Dermis microvascular lymphatic vessel endothelial cell (primary cell): ENCODE data around the gene MPHOSPH10. TPM values are rescaled to one million over a fixed set of nuclear protein-coding genes. Genes with fewer than 3 reads are reported as not detected.
A peak's percentile ranks its signal among the peaks of the same experiment; 100 is the strongest.
"Not testable (repeated sequence)": the region's sequence is repeated elsewhere in the genome, so short reads cannot be mapped to it uniquely, and the experiment has no call there.

Source experiments
- DNase-seq, 2 donors: peaks; one replicate each; pipeline versions ENCODE4 v3.0.0 to v3.0.0-alpha.2; 2010; ENCODE audit warnings: low read depth in 2 of 2
- total RNA-seq: library from RNA; depleted of rRNA; stranded (reverse); fragments of >200 nt; gene quantifications from 2 replicates; pipeline ENCODE4 v1.2.1, GENCODE V29; 2014

MPHOSPH10 gene
- total RNA-seq, 1 donor from 2014 or later, result 11.7 TPM

DNA sequence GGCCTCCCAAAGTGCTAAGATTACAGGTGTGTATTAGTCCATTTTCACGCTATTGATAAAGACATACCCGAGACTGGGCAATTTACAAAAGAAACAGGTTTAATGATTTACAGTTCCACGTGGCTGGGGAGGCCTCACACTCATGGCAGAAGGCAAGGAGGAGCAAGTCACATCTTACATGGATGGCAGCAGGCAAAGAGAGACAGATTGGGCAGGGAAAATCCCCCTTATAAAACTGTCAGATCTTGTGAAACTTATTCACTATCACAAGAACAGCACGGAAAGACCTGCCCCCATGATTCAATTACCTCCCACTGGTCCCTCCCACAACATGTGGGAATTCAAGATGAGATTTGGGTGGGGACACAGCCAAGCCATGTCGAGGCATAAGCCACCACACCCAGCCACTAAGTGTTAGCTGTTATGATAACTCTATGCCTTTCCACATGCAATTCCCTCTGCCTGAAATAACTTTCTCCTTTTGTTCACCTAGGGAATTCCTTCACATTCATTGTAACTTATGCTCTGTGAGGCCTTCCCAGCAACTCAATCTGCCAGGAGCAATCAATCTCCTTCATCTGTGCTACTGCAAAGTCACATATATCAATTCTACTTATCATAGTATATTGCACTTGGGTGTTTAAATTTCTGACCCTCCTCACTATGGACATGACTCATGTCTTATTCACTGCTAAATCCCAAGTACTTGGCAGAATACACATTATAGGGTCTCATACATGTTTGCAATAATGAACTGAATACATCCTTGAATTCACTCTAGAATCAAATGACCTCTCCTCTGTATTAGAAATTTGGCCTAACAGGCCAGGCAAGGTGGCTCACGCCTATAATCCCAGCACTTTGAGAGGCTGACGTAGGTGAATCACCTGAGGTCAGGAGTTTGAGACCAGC is 7.8 kb upstream of the MPHOSPH10 start:
- DNase-seq, result no peak

DNA sequence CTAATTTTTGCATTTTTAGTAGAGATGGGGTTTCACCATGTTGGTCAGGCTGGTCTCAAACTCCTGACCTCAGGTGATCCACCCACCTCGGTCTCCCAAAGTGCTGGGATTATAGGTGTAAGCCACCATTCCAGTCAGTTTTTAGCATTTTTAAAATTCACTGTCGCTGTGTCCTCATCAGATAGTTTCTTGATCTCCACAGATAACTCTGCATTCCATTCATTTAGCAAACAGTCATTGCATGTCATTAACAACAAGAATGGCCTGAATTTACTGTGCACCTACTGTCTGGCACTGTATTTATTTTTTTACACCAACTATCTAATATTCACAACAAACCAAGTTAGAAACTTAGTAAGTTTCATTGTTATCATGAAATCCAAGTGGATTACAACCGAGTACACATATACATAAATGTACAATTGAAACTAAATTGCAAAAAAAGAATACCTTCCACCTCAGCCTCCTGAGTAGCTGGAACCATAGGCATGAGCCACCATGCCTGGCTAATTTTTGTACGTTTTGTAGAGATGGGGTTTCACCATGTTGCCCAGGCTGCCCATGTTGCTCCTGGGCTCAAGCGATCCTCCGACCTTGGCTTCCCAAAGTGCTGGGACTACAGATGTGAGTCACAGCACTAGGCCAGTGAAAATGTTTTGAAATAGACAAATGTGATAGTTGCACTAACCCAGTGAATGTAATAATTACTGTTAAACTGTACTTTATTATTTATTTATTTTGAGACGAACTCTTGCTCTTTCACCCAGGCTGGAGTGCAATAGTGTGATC is 4.7 kb upstream of the MPHOSPH10 start:
- DNase-seq, result no peak

DNA sequence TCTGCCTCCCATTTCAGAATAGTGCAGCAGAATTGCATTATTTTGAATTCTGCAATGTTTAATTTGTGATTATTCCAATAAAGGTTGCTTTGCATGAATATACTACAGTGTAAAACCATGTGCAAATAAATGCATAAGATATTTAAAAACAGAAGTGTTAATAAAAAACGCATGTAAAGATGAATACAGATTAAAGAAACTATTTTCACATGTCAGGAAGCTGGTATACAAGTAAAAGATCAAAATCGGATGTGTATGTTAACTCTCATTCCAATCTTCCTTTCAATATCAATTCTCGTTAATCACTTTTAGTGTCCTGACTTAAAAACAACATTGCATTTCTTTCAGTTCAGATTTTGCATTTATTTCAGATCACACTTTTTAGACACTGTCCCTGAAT is 3.5 kb upstream of the MPHOSPH10 start:
- no peak for DNase-seq

DNA sequence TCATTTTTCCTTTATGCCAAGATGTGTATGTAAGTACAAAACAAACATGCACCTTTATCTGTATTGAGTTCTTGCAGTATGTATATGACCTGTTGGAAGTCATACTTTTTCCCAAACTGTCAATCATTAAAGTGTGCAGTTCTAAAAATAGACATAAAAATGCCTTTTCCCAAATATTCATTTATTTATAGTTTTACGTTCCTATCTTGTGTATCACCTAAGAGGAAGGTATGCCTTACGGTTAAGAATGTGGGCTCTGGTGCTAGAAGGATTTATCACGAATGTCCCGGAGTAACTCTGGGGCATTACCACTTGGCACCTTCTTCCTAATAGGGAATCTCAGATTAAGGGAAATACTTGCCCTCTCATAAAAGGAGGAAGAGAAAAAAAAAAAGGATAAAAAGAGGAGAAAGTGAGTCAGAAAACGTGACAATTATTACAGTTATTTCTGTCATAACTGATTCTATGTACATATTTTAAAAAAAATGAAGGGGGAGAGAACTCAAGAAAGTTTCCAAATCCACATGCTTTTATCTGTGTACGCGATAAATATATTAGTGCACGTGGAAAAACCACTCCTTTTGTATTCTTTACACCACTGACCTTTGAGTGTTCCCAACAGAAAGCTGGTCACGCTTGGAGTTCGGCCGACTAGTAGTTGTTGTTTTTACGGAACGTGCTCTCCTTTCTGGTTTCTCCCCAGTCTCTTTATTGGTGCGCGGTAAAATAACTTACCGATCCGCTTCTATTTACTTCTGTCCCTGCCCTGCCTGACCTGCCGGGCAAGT is 1.1 kb upstream of the MPHOSPH10 start:
- DNase-seq, result peak in 1 of 2 donors; percentile 25

DNA sequence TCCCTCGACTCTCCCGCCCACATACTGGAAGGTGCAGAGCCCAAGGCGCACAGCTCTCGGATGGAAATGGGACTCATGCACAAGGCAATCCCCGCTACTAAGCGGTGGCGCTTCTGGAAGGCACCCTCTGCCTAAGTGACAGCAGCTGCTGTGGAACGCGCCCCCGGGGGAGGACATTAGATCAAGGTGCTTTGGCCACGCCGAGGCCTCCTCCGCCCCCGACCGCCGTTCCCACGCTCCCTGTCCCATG is 607 bp upstream of the MPHOSPH10 start:
- DNase-seq, result no peak

DNA sequence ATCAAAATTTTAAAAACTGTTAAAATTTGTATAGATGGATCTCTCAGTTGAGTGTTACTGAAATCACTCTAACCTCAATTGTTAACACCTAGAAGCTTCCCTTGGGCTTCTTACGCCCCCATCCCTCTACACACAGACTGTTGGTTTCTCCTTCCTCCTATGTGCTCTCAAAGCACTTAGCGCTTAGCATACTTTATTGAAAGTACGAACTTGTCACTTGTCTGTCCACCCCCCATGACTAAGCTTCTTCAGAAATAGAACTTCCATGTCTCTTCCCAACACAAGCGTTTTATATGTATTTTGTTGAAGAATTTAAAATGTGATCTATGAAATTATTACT is 441 bp downstream of the MPHOSPH10 start:
- peak; percentile 3 to 47 for DNase-seq

DNA sequence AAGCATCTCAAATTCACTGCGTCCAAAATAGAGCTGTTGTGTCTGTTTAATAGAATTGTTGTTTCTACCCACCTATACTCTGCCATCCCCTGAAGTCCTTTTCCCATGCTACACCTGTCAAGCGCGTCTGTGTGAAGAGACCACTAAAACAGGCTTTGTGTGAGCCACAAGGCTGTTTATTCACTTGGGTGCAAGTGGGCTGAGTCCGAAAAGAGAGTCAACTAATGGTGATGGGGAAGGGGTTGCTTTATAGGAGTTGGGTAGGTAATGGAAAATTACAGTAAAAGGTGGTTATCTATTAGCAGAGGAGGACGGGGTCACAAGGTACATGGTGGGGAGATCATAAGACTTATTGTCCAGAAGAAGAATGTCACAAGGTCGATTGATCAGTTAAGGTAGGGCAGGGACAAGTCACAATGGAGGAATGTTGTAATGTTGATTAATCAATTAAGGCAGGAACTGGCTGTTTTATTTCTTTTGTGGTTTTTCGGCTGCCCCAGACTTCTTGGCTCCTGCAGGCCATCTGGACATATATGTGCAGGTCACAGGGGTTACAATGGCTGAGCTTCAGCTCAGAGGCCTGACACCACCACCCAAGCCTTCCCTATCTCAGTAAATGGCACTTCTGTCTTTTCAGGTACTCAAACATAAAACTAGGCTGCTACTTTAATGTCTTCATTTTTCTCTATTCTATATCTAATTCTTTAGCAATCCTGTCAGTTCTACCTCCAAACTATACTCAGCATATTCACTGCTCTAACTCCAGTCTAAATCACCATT is 1.1 kb downstream of the MPHOSPH10 start:
- DNase-seq, result not testable (repeated sequence)

DNA sequence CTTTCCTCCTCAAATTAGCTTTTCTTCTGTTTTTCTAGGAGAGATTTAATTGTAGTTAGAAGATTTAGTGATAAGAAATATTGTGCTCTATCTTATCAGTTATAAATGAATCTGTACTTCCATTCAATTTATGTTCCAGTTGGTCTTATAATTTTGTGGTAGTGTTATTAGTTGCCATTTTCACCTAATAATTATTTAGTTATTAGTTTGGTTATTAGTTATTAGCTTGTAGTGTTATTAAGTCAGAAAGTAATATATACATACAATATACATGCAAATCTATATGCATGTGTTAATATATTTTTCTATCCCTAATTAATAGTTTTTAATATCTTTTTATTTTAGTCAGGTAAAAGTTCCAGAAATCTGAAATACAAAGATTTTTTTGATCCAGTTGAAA is 3.2 kb downstream of the MPHOSPH10 start:
- no peak for DNase-seq

DNA sequence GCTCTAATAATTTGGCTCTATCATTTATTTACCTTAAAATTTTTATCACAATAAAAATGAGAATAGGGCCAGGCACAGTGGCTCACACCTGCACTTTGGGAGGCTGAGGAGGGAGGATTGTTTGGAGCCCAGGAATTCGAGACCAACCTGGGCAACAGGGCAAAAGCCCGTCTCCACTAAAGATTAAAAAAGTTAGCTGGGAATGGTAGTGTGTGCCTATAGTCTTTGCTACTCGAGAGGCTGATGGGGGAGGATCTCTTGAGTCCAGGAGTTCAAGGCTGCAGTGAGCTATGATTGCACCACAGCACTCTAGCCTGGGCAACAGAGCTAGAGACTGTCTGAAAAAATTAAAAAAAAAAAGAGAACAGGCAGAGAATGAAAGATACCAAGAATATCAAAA is 5.7 kb downstream of the MPHOSPH10 start:
- DNase-seq, result no peak

DNA sequence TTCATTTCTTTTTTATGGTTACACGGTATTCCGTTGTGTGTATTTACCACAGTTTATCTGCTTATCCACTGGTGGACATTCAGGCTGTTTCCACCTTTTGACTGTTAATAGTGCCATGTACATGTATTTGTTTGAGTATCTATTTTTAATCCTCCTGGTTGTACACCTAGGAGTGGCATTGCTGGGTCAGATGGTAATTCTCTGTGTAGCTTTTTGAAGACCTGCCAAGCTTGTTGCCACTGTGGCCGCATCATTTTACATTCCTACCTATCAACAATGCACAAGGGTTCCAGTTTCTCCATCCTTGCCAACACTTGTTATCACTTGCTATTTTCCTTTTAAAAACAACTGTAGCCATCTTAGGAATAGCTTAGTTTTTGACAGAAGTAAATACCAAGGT is 13.3 kb downstream of the MPHOSPH10 start:
- no peak for DNase-seq

DNA sequence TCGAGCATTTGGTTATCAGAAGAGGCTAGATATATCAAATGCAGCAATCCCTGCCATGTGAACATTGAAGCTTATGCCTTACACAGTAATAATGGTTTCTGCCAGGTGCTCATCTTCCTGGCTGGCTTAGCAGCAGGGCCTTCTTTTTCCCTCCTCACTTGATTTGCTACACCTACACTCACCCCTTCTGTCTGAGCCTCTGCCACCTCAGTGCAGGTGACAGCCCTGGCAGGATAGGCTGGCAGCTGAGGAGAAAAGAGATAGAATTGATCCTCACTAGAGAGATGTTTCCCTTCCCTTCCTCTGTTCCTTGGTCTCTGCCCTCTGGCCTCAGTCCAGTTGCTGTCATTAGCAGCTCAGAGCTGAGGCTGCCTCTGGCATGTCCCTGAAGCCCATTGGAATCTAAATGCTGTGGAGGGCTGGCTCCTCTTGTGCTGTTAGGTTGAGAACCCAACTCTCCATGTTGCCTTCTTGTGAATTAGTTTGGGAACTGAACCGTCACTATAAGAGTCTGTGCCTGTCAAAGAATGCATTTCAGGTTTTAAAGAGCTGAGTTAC is 18.2 kb downstream of the MPHOSPH10 start:
- no peak for DNase-seq

DNA sequence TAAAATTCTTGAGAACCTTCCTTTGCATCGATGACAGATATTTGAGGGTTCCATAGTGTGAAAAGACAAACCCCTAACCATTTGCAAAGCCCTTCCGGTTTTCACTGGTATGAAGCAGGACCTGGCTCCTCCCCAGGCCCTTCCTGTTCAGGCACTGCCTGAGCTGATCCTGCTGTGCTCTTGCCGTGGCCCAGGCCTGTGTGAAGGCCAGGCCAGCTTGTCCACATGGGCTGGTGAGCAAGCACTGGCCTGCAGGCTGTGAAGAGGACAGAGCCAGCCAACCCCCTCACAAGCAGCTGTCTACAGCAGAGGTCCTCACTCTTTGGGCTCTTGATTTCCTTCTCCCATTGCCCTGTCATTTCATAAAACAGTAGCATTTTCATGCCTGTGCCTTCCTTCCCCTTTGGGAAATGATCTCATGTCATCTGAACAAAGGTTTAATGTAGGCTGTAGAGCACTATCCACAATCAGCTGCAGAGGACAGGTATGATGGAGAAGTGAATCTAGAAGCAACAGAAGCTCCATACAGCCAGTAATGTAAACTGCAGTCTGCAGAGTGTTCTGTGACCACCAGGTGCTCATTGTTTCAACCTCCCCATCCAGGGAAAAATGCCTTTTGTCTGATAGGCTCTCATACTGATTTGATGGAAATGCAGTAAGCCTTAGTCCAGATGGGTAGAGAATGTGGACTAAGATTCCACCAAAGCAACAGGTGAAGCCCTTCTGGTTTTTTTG is 19.8 kb downstream of the MPHOSPH10 start:
- peak; percentile 27 to 35 for DNase-seq

DNA sequence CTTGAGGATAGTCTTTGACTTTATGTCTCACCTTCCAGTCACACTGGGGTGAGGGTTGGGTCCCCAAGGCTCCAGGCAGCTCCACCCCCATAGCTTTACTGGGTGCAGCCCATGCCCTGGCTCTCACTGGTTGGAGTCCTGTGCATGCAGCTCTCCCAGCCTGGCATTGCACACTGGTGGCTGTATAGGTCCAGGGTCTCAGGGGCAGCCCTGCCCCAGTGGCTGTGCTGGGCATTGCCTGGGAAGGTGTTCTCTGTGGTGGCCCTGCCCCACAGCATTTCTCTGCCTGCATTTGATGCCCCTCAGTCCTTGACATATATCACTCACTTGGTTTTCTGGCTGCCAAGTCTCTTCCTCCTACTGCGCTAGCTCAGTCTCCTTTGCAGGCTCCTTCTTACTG is 21.2 kb downstream of the MPHOSPH10 start:
- no peak for DNase-seq

DNA sequence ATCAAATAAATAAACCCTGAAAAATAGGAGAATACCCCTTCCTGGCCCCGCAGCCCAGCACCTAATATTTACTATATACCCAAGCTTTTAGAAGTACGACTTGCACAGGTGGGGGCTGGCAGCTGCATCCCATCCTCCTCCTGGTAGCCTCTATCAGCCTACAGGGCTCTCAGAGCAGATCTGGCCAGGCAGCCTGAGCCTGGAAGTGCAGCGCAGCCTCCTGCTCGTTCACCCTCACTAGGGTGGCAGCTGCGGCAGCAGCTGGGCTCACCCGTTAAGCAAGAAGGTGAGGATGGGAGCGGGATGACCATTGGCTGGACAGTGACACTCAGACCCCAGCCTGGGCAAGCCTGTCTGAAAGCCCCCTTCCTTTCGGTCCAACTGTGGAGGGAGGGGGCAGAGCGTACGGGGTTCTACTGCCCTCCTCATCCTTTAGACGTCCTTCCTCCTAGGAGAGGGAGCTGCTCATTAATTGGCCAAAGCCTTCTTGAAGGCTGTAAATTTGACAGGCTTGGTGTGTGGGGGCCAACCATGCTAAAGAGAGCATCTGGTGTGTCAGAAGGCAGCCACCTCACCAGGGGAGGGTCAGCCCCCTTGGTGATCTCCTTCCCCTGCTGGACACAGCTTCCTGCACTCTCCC is 23.3 kb downstream of the MPHOSPH10 start:
- DNase-seq, result no peak

DNA sequence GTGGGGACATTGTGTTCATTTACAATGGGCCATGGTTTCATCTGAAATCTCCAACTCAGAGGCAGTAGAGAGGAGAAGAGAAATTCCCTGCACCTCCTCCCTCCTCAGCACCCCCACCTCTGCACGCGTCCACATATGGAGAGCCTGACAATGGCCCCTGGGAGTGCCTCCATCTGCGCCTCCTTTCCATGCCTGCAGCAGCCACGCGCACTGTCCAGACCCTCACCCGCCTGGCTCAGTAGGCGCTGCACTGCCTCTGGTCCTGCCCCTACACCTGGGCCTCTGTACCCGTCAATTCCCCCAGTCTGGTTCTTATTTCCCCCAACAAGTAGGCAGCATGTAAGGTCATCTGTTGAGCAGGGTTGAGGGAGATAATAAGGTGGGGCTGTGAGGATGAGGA is 23.8 kb downstream of the MPHOSPH10 start:
- DNase-seq, result no peak

DNA sequence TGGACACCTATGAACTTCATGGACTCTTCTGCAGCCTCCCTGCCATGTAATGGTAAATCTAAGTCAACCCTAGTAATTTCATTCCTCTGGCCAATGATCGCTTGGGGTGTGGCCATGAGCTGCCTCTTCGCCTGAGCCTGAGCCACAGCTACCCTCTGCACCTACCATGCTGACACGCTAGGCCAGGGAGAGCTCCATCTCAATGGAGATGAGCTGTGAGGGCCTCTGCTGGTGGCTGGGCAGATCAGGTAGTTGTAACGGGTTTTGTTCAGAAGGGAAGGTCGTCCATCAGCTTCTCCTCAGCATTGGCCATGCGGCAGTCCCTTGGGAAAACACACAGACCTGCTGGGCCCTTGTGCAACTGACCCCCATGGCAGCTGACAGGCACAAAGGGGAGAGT is 24.4 kb downstream of the MPHOSPH10 start:
- DNase-seq, result peak; percentile 5 to 33

DNA sequence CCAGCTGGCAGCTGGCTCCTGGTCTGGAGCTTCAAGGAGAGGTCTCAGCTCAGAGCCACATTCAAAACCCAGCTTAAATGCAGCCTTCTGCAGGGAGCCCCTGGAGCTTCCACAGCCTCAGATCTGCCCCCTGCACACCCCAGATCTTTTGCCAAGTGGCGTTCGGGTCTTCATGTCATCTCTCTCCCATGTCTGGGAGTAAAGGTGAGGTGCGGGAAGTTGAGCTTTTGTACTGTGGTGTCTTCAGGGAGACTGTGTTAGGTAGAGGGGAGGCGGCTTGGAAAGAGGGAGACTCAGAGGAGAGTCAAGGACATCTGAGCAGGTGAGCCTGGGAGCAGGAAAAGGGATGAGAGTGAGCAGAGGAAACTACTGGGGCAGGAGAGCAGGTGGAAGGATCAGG is 25.4 kb downstream of the MPHOSPH10 start:
- no peak for DNase-seq

DNA sequence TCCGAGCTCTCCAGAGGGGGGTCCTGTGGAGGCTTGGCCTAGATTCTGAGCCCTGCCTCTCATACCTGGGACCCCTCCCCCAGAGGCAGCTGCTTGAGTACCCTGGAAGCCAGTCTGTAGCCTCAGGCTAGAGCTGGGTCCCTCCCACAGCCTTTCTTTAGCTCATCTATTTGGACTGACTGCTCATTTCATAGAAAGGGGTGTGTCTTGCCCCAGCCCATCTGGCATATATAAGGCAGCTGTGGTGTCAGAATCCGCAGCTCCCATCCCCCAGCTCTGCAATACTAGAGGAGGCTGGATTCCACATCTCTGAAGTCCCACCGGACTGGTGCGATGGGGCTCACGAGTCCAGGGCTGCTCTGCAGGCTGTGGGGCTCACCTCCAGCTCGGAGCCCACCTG is 26.1 kb downstream of the MPHOSPH10 start:
- no peak for DNase-seq

DNA sequence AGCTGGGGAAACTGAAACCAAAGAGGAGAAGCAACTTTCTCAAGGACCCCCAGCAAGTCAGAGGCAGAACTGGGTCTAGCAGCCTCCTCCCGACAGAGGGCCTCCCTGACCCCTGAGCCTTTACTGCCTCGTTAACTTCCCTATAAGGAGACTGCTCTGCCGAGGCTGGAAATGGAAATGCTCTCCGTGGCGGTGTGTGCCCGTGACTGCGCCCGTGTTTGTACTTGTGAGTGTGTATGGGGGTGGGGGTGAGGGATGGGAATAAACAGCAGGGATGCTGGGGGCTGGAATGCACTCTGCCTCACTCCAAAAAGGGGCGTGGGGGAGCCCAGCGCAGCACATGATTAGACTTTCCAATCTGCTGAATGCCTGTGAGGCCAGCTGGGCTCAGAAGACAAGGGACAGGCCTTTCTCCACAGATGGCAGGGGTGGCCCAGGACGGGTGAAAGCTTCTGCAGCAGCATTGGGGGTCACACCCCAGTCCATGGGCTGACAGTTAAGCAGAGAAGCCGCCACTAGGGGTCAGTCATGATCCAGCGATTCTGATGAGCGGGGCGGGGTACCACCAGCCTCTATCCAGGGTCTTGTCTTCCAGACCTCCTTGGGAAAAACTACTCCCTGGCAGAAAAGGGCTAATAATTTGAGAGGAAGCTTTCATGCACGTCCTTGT is 26.8 kb downstream of the MPHOSPH10 start:
- DNase-seq, result peak; percentile 7 to 50
